ENCODE measurements around the gene LGI4.

LGI4 gene

GRCh38 chr19:35117799-35118198 lies 17.1 kb downstream of the LGI4 start:
- TF ChIP-seq POLR2AphosphoS5 (IDR thresholded peaks at IDR 0.05; ENCODE audit: low read depth) (no peak), SPI1 (IDR thresholded peaks at IDR 0.05; ENCODE audit: borderline replicate concordance, low read depth) (no peak), GABPA (IDR thresholded peaks at IDR 0.05; ENCODE audit: low read depth) (no peak), REST (IDR thresholded peaks at IDR 0.05; ENCODE audit: insufficient replicate concordance, low read depth) (no peak)
- TF ChIP-seq, protein P1, sequence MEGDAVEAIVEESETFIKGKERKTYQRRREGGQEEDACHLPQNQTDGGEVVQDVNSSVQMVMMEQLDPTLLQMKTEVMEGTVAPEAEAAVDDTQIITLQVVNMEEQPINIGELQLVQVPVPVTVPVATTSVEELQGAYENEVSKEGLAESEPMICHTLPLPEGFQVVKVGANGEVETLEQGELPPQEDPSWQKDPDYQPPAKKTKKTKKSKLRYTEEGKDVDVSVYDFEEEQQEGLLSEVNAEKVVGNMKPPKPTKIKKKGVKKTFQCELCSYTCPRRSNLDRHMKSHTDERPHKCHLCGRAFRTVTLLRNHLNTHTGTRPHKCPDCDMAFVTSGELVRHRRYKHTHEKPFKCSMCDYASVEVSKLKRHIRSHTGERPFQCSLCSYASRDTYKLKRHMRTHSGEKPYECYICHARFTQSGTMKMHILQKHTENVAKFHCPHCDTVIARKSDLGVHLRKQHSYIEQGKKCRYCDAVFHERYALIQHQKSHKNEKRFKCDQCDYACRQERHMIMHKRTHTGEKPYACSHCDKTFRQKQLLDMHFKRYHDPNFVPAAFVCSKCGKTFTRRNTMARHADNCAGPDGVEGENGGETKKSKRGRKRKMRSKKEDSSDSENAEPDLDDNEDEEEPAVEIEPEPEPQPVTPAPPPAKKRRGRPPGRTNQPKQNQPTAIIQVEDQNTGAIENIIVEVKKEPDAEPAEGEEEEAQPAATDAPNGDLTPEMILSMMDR (IDR thresholded peaks at IDR 0.05; ENCODE audit: insufficient read depth, low read length): no peak
- Histone ChIP-seq H3K27ac (replicated peaks) (no peak overlapping the region), H3K4me3 (replicated peaks; ENCODE audit: insufficient read depth, low read length) (no peak overlapping the region), H3K27me3 (ENCODE audit: insufficient read depth, poor library complexity, severe bottlenecking) (no peaks in the 10 kb centered on the region)
- DNase-seq (ENCODE audit: low read depth in 1 of 2, low spot score in 1 of 2): no peak

DNA sequence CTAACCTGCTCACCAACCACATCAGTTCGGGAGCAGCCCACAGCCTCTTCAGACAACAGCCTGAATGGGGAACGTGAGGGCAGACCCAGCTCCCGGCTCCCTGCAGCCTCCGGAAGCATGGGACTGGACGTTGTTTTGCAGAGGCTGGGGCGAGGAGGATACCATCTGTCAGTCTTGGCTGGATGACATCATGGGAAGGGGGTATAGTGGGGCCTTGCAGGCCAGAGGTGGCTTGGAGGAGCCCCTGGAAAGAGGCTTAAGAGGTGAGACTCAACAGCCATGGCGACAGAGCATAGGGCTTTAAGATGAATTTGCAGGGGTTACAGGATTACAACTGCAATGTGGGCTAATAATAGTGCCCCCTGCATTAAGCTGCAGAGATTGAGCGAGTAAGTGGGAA lies 17.7 kb downstream of the LGI4 start:
- DNase-seq (ENCODE audit: low read depth in 1 of 2, low spot score in 1 of 2): no peak
- Histone ChIP-seq H3K27me3 (ENCODE audit: insufficient read depth, poor library complexity, severe bottlenecking) (no peaks in the 10 kb centered on the region), H3K4me3 (replicated peaks; ENCODE audit: insufficient read depth, low read length) (no peak overlapping the region)

GRCh38 chr19:35116072-35116801 lies 18.6 kb downstream of the LGI4 start:
- Histone ChIP-seq H3K27me3 (ENCODE audit: insufficient read depth, poor library complexity, severe bottlenecking) (no peaks in the 10 kb centered on the region), H3K4me3 (replicated peaks; ENCODE audit: insufficient read depth, low read length) (no peak overlapping the region), H3K27ac (replicated peaks) (no peak overlapping the region)
- no peak for TF ChIP-seq POLR2AphosphoS5 (IDR thresholded peaks at IDR 0.05; ENCODE audit: low read depth)
- no peak for TF ChIP-seq GABPA (IDR thresholded peaks at IDR 0.05; ENCODE audit: low read depth)
- TF ChIP-seq SPI1 (IDR thresholded peaks at IDR 0.05; ENCODE audit: borderline replicate concordance, low read depth): no peak
- TF ChIP-seq REST (IDR thresholded peaks at IDR 0.05; ENCODE audit: insufficient replicate concordance, low read depth): no peak
- no peak for DNase-seq (ENCODE audit: low read depth in 1 of 2, low spot score in 1 of 2)

More for the DNA sequence above, 17.7 kb downstream of the LGI4 start:
- TF ChIP-seq POLR2AphosphoS5 (IDR thresholded peaks at IDR 0.05; ENCODE audit: low read depth) (no peak), REST (IDR thresholded peaks at IDR 0.05; ENCODE audit: insufficient replicate concordance, low read depth) (no peak), SPI1 (IDR thresholded peaks at IDR 0.05; ENCODE audit: borderline replicate concordance, low read depth) (no peak), GABPA (IDR thresholded peaks at IDR 0.05; ENCODE audit: low read depth) (no peak)
- TF ChIP-seq, protein P1 (IDR thresholded peaks at IDR 0.05; ENCODE audit: insufficient read depth, low read length): no peak
- H3K27ac ChIP-seq (replicated peaks): no peak overlapping the region
